OCI-LY1 (cell line): ENCODE measurements around the gene NOL3.

Experiments
- H2AFZ ChIP-seq: fragments of 200-600 bp; sonication (generic), shearing (Covaris generic); 2 replicates; pipeline ENCODE4 v1.6.0; 2014; ENCODE audit warnings: antibody characterized with exemption, mild to moderate bottlenecking, low read length
- H3F3A ChIP-seq: fragments of 200-600 bp; sonication (generic), shearing (Covaris generic); 2 replicates; pipeline ENCODE4 v1.6.0; 2014; ENCODE audit warnings: mild to moderate bottlenecking, antibody characterized with exemption, low read length, moderate library complexity; ENCODE audit not compliant: insufficient read depth
- H3K27ac ChIP-seq: fragments of 200-600 bp; sonication (generic); 2 replicates; pipeline ENCODE4 v1.5.1; 2014; ENCODE audit warnings: low read length, mixed run types, mild to moderate bottlenecking, low read depth; ENCODE audit not compliant: poor library complexity, severe bottlenecking
- H3K27me3 ChIP-seq: fragments of 200-600 bp; sonication (generic); 2 replicates; pipeline ENCODE4 v1.6.0; 2014; ENCODE audit warnings: antibody characterized with exemption, mild to moderate bottlenecking, low read length, moderate library complexity; ENCODE audit not compliant: insufficient read depth
- H3K36me3 ChIP-seq: fragments of 200-600 bp; sonication (generic); 2 replicates; pipeline ENCODE4 v1.6.1; 2014; ENCODE audit warnings: mild to moderate bottlenecking, antibody characterized with exemption, low read length, moderate library complexity, mixed read lengths; ENCODE audit not compliant: insufficient read depth
- H3K4me1 ChIP-seq: fragments of 200-600 bp; sonication (generic); 2 replicates; pipeline ENCODE4 v1.5.1; 2014; ENCODE audit warnings: mild to moderate bottlenecking, low read length, moderate library complexity; ENCODE audit not compliant: insufficient read depth, severe bottlenecking
- H3K4me2 ChIP-seq: fragments of 200-600 bp; sonication (generic), shearing (Covaris generic); 2 replicates; pipeline ENCODE4 v1.6.1; 2014; ENCODE audit warnings: low read length
- H3K4me3 ChIP-seq: fragments of 200-600 bp; sonication (generic); 2 replicates; pipeline ENCODE4 v1.5.1; 2014; ENCODE audit warnings: low read length, low read depth, mild to moderate bottlenecking, mixed read lengths; ENCODE audit not compliant: poor library complexity, severe bottlenecking
- H3K79me2 ChIP-seq: fragments of 200-600 bp; shearing (Covaris generic); 2 replicates; pipeline ENCODE4 v1.6.1; 2016; ENCODE audit warnings: mixed run types, low read length, mixed read lengths; ENCODE audit not compliant: insufficient read depth
- H3K9ac ChIP-seq: fragments of 200-600 bp; sonication (generic), shearing (Covaris generic); 2 replicates; pipeline ENCODE4 v1.6.1; 2014; ENCODE audit warnings: mild to moderate bottlenecking, low read length, mixed read lengths
- H3K9me2 ChIP-seq: fragments of 200-600 bp; sonication (generic), shearing (Covaris generic); 2 replicates; pipeline ENCODE4 v1.6.1; 2014; ENCODE audit warnings: low read depth, mild to moderate bottlenecking, low read length, mixed read lengths
- H3K9me3 ChIP-seq: fragments of 200-600 bp; shearing (Covaris generic); 2 replicates; pipeline ENCODE4 v1.6.1; 2014; ENCODE audit warnings: low read length, mixed read lengths
- H4K20me1 ChIP-seq: fragments of 200-600 bp; sonication (generic), shearing (Covaris generic); 2 replicates; pipeline ENCODE4 v1.6.0; 2016; ENCODE audit warnings: mild to moderate bottlenecking, low read length; ENCODE audit not compliant: insufficient read depth
- CTCF ChIP-seq: fragments of 200-600 bp; sonication (generic), shearing (Covaris generic); IDR thresholded peaks from 2 replicates; pipeline ENCODE4 v1.5.1; 2017; ENCODE audit warnings: mild to moderate bottlenecking, antibody characterized with exemption, low read length, moderate library complexity, mixed read lengths
- EZH2 ChIP-seq: fragments of 200-600 bp; sonication (generic), shearing (Covaris generic); IDR thresholded peaks from 2 replicates; pipeline ENCODE4 v1.8.0; 2017; ENCODE audit warnings: borderline replicate concordance, mixed run types, mild to moderate bottlenecking, antibody characterized with exemption, low read length, moderate library complexity, mixed read lengths

NOL3 gene

GRCh38 chr16:67200491-67200890, 30.2 kb downstream of the NOL3 start:
- Histone ChIP-seq H3K4me1 (peaks cover 16% of the 10 kb centered on the region), H3F3A (no peaks in the 10 kb centered on the region), H3K9ac (no peak overlapping the region), H3K9me2 (no peaks in the 10 kb centered on the region), H3K79me2 (no peaks in the 10 kb centered on the region), H3K4me3 (no peak overlapping the region), H4K20me1 (no peaks in the 10 kb centered on the region), H2AFZ (no peak overlapping the region), H3K27ac (no peak overlapping the region), H3K27me3 (no peaks in the 10 kb centered on the region), H3K9me3 (no peaks in the 10 kb centered on the region), H3K4me2 (no peak overlapping the region), H3K36me3 (peaks cover 73% of the 10 kb centered on the region)
- TF ChIP-seq CTCF (no peak), EZH2 (no peak)

GRCh38 chr16:67201411-67202345, 31.3 kb downstream of the NOL3 start:
- H3K9me2 ChIP-seq, result no peaks in the 10 kb centered on the region
- H3K79me2 ChIP-seq, result no peaks in the 10 kb centered on the region
- H3F3A ChIP-seq, result no peaks in the 10 kb centered on the region
- no peak overlapping the region for H3K9ac ChIP-seq
- H3K36me3 ChIP-seq, result peaks cover 61% of the 10 kb centered on the region
- no peaks in the 10 kb centered on the region for H3K27me3 ChIP-seq
- H4K20me1 ChIP-seq, result no peaks in the 10 kb centered on the region
- no peaks in the 10 kb centered on the region for H3K9me3 ChIP-seq
- H3K4me1 ChIP-seq, result peaks cover 16% of the 10 kb centered on the region
- no peak overlapping the region for H3K27ac ChIP-seq
- TF ChIP-seq EZH2 (no peak), CTCF (no peak)
- no peak overlapping the region for H2AFZ ChIP-seq
- H3K4me3 ChIP-seq, result no peak overlapping the region
- no peak overlapping the region for H3K4me2 ChIP-seq

GRCh38 chr16:67202426-67202825, 32.1 kb downstream of the NOL3 start:
- Histone ChIP-seq H3K4me1 (peaks cover 16% of the 10 kb centered on the region), H3K9me2 (no peaks in the 10 kb centered on the region), H3K4me2 (no peak overlapping the region), H3K4me3 (no peak overlapping the region), H3K27ac (no peak overlapping the region), H3K9me3 (no peaks in the 10 kb centered on the region), H4K20me1 (no peaks in the 10 kb centered on the region), H3F3A (no peaks in the 10 kb centered on the region), H3K36me3 (peaks cover 54% of the 10 kb centered on the region), H3K9ac (no peak overlapping the region), H3K27me3 (no peaks in the 10 kb centered on the region), H2AFZ (no peak overlapping the region), H3K79me2 (no peaks in the 10 kb centered on the region)
- no peak for TF ChIP-seq EZH2
- TF ChIP-seq CTCF, result no peak
